SK-N-MC (cell line): ENCODE results near the gene CD300E.

Source experiments
- EZH2 ChIP-seq: fragments of 200-600 bp; sonication (generic); IDR thresholded peaks from one replicate; pipeline ENCODE4 v1.6.1; 2017; ENCODE audit warnings: antibody characterized with exemption
- POLR2AphosphoS5 ChIP-seq: IDR thresholded peaks from 2 replicates; pipeline ENCODE4 v1.6.1; 2012; ENCODE audit warnings: mild to moderate bottlenecking, low read depth, low read length, borderline replicate concordance

DNA sequence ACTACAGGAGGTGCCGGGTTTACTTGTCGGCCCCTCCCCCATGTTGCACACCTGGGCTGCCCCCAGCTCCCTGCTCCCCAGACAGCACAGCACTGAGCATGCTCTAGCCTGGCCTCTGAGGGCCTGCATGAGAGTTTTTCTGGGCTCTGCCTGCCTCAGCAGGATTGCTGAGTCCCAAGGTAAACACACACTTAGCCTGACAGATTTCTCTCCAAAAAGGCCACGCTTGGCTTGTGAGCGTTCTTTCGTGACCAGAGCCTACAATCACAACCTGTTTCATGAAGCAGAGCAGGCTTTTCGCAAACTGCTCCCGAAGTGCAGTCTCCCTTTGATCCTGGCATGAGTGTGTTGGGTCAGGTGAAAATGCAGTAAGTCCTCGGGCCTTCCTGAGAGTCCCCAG lies 9.8 kb upstream of the CD300E start:
- TF ChIP-seq POLR2AphosphoS5, result no peak
- no peak for TF ChIP-seq EZH2
